Stimulated activated CD8-positive, alpha-beta memory T cell treated with anti-CD3 and anti-CD28 coated beads, Interleukin-2, amount 100 ng/mL, for 1 hour (primary cell): ENCODE data around the gene ABHD14A.

Experiments used
- DNase-seq, 2 donors: peaks; one replicate each; pipeline ENCODE4 v3.0.0-alpha.2; 2020; ENCODE audit warnings: low read depth in 2 of 2

Gene ABHD14A

GRCh38 chr3:52020796-52021195 lies 45.9 kb downstream of the ABHD14A start:
- no peak for DNase-seq

GRCh38 chr3:52021489-52022268 lies 46.8 kb downstream of the ABHD14A start:
- no peak for DNase-seq

GRCh38 chr3:52022323-52023100 lies 47.6 kb downstream of the ABHD14A start:
- DNase-seq: no peak

- no peak for DNase-seq
Observed at GRCh38 chr3:52023101-52023770, 48.4 kb downstream of the ABHD14A start.

GRCh38 chr3:52023860-52024764 lies 49.2 kb downstream of the ABHD14A start:
- no peak for DNase-seq

- DNase-seq: no peak
Observed at GRCh38 chr3:52024765-52025452, 50.0 kb downstream of the ABHD14A start.

GRCh38 chr3:52025453-52025852 lies 50.6 kb downstream of the ABHD14A start:
- DNase-seq: no peak

- DNase-seq: no peak
Observed at GRCh38 chr3:52026041-52026440, 51.2 kb downstream of the ABHD14A start.

- no peak for DNase-seq
Observed at GRCh38 chr3:52028572-52028971, 53.7 kb downstream of the ABHD14A start.

GRCh38 chr3:52029053-52029452 lies 54.2 kb downstream of the ABHD14A start:
- DNase-seq: no peak

GRCh38 chr3:52029535-52029934 lies 54.7 kb downstream of the ABHD14A start:
- DNase-seq: no peak
